DND-41 (cell line): ENCODE measurements around the gene DNASE2.

Experiments
- EZH2 ChIP-seq: IDR thresholded peaks from 3 replicates; pipeline ENCODE4 v1.6.1; 2012; ENCODE audit warnings: borderline replicate concordance, low read depth, mild to moderate bottlenecking, moderate library complexity, low read length, inconsistent platforms; ENCODE audit not compliant: severe bottlenecking
- TF ChIP-seq, protein P1 (sequence below): IDR thresholded peaks from 2 replicates; pipeline ENCODE4 v1.5.1; 2012; ENCODE audit warnings: borderline replicate concordance, low read length, moderate library complexity, mild to moderate bottlenecking; ENCODE audit not compliant: poor library complexity, severe bottlenecking; ENCODE audit errors: extremely low read depth

- TF ChIP-seq, protein P1, sequence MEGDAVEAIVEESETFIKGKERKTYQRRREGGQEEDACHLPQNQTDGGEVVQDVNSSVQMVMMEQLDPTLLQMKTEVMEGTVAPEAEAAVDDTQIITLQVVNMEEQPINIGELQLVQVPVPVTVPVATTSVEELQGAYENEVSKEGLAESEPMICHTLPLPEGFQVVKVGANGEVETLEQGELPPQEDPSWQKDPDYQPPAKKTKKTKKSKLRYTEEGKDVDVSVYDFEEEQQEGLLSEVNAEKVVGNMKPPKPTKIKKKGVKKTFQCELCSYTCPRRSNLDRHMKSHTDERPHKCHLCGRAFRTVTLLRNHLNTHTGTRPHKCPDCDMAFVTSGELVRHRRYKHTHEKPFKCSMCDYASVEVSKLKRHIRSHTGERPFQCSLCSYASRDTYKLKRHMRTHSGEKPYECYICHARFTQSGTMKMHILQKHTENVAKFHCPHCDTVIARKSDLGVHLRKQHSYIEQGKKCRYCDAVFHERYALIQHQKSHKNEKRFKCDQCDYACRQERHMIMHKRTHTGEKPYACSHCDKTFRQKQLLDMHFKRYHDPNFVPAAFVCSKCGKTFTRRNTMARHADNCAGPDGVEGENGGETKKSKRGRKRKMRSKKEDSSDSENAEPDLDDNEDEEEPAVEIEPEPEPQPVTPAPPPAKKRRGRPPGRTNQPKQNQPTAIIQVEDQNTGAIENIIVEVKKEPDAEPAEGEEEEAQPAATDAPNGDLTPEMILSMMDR, result no peak
- no peak for TF ChIP-seq EZH2
Observed at GRCh38 chr19:12907166-12907565, 25.9 kb upstream of the DNASE2 start.
